HEK293 (cell line): ENCODE results near the gene DDIAS.

Source experiments
- REPIN1 ChIP-seq: fragments of 450-650 bp; formaldehyde crosslinking; IDR thresholded peaks from 2 replicates; pipeline ENCODE4 v1.5.1; 2017; ENCODE audit warnings: missing biosample characterization, missing genetic modification characterization, low read depth
- ZNF16 ChIP-seq: fragments of 450-650 bp; formaldehyde crosslinking; IDR thresholded peaks from 2 replicates; pipeline ENCODE4 v1.5.1; 2016; ENCODE audit warnings: low read depth, missing biosample characterization, missing genetic modification characterization
- TF ChIP-seq, protein P1 (sequence below): fragments of 450-650 bp; formaldehyde crosslinking; IDR thresholded peaks from 2 replicates; pipeline ENCODE4 v1.5.1; 2016; ENCODE audit warnings: missing biosample characterization, missing genetic modification characterization
- TF ChIP-seq, protein P2 (sequence below): fragments of 450-650 bp; formaldehyde crosslinking; IDR thresholded peaks from 2 replicates; pipeline ENCODE4 v1.5.1; 2016; ENCODE audit warnings: missing biosample characterization, missing genetic modification characterization

DNA sequence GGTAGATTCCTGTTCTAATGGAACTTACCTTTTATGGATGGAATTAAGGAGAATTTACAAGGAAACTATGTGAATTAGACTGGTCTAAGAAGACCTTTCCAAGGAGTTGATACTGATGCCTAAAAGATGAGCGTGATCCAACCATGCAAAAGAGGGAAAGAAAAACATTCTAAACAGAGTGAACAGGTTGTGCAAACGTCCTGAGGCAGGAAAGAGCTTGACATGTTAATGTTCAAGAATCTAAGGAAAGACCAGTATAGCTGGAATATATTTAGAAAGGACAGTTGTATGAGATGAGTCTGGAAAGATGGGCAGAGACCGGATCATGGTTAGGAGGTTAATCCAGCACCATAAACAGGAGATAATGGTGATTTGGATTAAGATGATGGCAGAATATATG lies 1.3 kb downstream of the DDIAS start:
- TF ChIP-seq REPIN1 (tag by site-specific recombination) (no peak), ZNF16 (no peak)
- TF ChIP-seq, protein P1, sequence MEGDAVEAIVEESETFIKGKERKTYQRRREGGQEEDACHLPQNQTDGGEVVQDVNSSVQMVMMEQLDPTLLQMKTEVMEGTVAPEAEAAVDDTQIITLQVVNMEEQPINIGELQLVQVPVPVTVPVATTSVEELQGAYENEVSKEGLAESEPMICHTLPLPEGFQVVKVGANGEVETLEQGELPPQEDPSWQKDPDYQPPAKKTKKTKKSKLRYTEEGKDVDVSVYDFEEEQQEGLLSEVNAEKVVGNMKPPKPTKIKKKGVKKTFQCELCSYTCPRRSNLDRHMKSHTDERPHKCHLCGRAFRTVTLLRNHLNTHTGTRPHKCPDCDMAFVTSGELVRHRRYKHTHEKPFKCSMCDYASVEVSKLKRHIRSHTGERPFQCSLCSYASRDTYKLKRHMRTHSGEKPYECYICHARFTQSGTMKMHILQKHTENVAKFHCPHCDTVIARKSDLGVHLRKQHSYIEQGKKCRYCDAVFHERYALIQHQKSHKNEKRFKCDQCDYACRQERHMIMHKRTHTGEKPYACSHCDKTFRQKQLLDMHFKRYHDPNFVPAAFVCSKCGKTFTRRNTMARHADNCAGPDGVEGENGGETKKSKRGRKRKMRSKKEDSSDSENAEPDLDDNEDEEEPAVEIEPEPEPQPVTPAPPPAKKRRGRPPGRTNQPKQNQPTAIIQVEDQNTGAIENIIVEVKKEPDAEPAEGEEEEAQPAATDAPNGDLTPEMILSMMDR (tag by site-specific recombination), result no peak
- TF ChIP-seq, protein P2, sequence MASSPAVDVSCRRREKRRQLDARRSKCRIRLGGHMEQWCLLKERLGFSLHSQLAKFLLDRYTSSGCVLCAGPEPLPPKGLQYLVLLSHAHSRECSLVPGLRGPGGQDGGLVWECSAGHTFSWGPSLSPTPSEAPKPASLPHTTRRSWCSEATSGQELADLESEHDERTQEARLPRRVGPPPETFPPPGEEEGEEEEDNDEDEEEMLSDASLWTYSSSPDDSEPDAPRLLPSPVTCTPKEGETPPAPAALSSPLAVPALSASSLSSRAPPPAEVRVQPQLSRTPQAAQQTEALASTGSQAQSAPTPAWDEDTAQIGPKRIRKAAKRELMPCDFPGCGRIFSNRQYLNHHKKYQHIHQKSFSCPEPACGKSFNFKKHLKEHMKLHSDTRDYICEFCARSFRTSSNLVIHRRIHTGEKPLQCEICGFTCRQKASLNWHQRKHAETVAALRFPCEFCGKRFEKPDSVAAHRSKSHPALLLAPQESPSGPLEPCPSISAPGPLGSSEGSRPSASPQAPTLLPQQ, result no peak
